Activated naive CD4-positive, alpha-beta T cell treated with anti-CD3 and anti-CD28 coated beads, Interleukin-2, amount 50 U/mL, for 16 hours (primary cell): ENCODE measurements around the gene FUCA1.

Experiments used
- DNase-seq: peaks from one replicate; pipeline ENCODE4 v3.0.0-alpha.2; 2020

FUCA1 gene

GRCh38 chr1:23799570-23800399, 68.3 kb downstream of the FUCA1 start:
- DNase-seq, result peak; percentile 10

DNA sequence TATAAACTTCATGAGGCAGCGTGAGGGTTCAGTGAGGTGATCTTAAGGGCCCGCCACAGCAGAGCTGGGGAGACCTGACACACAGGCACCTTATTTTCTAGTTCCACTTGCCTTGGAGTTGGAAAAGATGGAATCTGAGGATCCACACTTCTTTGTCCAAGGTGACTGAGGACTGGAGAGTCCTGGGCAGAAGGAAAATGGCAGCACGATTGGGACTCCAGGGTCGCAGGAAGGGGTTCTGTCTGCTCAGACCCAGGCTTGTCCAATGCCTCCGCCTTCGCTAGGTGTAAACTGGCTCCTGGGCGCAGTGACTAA, 68.9 kb downstream of the FUCA1 start:
- DNase-seq, result no peak

- DNase-seq, result peak; percentile 14
These were observed 69.4 kb downstream of the FUCA1 start for GRCh38 chr1:23798662-23799142.

DNA sequence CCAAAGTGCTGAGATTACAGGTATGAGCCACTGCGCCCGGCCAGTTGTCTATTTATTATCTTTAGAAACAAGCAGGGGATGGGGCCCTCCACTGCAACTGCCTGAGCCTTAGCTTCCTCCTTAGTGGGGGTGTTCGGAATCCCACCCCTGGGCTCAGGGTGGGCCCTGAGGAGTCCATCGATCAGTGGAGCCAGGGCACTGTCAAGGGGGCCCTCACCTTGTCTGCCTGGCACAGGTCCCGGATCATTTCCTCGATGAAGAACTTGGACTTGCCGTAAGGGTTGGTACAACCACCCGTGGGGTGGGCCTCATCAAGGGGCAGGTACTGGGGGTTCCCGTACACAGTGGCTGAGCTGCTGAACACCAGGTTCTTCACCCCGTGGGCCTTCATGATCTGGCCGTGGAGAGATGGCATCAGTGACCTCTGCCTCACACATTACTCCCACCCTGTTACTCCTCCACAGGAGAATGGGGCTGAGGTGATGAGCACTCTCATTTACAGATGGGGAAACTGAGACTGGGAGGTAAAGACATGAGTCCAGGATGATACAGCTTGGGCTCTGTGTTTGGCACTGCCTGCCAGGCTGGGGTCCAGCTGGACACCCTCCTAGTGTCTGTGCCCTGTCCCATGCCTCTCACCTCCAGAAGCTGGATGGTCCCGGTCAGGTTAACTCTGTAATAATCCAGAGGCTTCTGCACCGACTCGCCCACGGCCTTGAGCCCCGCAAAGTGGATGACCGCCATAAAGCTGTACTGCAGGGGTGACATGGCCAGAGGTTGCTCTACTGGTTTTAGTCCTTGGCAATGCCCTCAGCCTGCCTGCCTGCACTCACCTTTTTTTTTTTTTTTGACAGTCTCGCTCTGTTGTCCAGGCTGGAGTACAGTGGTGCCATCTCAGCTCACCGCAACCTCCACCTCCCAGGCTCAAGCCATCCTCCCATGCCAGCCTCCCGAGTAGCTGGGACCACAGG, 70.3 kb downstream of the FUCA1 start:
- no peak for DNase-seq

DNA sequence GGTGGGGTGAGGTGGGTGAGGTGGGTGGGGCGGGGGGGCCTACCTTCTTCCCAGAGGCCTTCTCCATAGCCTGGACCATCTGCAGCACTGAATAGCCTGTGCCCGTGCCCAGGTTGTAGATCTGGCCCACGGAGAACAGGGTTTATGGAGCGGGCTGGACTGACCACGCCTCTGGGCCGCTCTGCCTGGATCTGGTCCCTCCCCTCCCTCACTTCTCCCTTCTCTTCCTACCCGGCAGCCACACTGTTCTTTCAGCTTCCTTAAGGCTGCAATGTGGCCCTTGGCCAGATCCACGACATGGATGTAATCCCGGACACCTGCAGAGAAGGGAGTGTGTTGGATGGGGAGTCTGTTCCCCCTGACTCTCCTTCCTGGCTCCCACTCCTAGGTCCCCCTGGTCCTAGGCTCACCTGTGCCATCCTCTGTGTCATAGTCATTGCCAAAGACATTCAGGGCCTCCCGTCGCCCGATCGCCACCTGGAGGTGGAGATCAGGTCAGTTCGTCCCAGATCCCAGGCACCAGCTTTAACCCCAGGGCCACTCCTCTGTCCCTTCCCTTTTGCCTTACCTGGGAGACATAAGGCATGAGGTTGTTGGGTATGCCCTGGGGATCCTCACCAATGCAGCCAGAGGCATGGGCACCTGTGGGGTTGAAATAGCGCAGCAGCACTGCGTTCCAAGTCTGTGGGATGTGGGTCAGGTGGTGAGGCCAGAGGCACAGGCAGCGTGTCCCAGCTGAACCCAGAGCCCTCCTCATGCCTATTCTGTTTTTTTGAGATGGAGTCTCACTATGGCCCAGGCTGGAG, 71.4 kb downstream of the FUCA1 start:
- no peak for DNase-seq

DNA sequence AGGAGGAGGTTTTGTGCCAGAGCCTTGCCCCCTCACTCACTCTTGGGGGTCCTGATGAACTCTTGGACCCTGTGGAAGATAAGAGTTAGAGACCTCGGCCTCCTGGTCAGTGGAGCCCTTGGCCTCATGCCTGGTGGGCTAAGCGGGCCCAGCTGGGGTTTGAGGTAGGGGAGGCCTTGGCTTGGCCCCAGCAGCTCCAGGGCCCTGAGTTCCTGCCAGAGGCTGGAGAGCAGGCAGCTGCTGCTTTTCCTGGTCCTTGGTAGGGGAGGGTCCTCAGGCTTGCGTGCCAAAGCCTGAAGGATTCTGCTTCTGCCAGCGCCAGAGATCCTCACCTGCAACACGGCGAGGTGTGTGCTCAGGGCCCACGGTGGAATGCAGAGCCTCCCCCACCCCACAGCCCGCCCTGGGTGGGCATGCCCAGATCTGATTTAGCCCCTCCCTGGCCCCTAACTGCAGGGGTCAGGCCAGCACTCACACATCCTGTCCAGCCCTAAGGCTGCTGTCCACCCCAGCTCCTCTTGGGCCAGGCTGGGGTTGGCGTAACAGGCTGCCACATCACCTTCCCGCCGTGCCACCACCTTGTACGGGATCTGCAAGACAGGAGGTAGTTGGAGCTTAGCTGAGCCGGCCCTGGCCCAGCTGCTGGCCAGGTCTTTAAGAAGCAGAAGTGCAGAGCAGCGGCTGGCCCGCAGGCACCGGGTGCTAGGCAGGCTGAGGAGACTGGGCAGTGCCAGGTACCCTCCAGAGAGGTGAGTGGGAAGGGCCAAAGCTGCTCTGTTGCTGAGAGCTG, 72.2 kb downstream of the FUCA1 start:
- DNase-seq, result no peak
